Measurements from ENCODE around the gene UMODL1.
A peak's percentile ranks its signal among the peaks of the same experiment; 100 is the strongest.
"Not testable (repeated sequence)": the region's sequence is repeated elsewhere in the genome, so short reads cannot be mapped to it uniquely, and the experiment has no call there.

UMODL1 gene

DNA sequence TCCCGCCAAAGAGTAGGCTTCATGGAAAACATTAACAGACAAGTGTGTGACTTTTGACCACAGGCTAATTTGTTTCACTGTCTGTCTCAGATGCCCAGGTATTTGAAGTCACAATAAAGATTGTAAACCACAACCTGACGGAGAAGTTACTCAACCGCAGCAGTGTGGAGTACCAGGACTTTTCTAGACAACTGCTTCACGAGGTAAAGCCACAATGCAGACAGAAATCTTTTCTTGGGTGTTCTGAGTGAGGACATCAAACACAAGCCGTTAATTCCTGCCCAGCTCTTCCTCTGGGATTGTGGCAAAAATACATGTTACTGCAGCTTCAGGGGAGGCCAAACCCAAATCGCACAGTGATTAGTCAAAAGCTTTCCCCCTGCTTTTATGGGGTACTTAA lies 31.0 kb downstream of the UMODL1 start:
- DNase-seq, result no peak

DNA sequence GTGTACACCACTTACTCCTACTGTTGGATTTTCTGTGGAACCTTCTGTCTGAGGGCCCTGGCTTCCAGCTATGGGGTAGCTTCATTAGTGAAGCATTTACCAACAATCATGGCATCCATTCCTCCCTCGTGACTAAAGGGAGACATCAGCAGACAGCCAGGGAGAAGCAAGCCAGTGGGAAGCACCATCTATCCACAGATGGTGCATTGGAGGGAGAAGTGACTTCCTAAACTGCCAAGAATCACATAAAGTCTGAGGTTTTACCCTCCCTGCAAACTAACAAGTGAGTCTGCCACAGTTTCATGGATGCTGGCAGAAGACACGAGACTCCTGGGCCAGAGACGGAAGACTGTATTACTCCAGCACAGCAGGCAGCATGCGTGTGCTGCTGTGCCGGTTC lies 31.4 kb downstream of the UMODL1 start:
- DNase-seq, result no peak

DNA sequence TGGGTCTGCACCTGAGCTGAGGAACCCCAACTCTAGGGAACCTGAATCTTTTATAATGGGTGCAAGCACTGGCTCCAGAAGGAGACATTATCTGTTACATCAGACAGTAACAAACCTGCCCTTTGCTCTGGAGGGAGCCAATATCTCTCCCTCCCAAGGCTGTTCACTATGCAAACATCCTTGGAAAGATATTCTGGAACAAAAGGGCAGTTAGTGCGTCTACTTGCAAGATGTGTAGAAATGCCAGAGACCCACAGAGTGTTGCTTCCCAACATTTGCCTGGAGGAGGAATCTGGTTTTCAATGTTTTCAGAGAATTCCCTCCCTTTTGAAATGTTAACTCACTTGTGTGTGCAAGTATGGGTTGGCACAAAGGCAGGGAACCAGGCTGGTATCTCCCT lies 31.9 kb downstream of the UMODL1 start:
- no peak for DNase-seq

DNA sequence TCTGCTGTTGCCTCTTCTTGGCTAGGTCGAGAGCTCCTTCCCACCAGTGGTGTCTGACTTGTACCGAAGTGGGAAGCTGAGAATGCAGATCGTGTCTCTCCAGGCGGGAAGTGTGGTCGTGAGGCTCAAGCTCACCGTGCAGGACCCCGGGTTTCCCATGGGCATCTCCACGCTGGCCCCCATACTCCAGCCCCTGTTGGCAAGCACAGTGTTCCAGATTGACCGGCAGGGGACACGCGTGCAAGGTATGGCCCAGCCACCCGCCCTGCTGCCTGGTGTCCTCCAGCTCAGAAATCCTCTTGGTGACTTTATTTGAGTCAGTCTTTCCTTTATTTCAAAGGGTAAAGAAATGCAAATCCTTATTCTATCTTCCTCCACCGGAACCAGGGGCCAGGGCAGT lies 32.7 kb downstream of the UMODL1 start:
- DNase-seq, result no peak

DNA sequence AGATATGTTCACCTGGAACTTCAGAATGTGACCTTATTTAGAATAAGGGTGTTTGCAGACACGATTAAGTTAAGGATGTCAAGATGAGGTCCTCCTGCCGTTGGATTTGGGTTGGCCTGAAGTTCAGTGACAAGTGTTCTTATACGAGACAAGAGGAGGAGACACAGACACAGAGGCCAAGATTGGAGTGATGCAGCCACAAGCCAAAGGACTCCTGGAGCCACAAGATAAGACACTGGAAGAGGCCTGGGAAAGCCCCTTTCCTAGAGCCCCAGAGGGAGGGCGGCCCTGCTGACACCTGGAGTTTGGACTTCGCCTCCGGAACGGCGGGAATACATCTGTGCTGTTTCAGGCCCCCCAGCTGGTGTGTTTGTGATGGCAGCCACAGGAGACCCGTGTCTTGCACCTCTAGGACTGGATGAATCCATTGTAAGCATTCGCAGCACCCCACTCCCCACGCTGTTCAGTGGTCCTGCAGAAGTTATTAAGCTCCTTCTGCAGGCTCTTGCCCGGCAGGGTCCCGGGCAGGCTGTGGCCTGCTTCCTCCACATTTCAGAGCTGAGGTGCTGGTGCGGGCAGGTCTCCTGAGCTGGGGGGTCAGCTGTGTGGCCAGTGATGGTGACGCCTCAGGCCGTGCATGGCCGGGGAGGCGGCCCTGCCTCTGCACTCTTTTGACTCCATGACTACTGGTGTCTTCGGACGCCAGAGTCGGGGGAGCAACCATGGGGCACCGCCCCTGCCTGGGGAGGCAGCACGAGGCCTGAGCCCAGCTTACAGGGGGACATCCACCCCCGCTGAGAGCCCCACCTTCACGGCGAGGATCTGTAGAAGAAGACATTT lies 34.6 kb downstream of the UMODL1 start:
- no peak for DNase-seq

DNA sequence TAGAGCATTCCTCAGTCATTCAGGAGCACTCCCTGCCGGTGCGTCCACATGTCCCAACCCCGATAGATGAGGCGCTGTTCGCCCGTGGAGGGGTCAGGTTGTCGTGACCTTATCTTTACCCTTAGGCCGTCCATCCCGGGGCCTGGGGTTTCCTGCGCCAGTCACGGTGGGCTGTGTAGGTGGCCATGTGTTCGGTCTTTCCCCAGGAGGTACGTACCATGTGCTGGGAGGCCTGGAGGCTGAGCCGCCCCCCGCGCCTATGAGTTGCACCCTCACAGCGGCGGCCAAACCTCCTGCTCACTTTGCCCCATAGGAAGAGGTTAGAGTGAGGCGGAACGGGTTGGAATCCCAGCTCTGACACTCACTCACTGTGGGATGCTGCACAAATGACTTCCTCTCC lies 35.3 kb downstream of the UMODL1 start:
- DNase-seq, result no peak

DNA sequence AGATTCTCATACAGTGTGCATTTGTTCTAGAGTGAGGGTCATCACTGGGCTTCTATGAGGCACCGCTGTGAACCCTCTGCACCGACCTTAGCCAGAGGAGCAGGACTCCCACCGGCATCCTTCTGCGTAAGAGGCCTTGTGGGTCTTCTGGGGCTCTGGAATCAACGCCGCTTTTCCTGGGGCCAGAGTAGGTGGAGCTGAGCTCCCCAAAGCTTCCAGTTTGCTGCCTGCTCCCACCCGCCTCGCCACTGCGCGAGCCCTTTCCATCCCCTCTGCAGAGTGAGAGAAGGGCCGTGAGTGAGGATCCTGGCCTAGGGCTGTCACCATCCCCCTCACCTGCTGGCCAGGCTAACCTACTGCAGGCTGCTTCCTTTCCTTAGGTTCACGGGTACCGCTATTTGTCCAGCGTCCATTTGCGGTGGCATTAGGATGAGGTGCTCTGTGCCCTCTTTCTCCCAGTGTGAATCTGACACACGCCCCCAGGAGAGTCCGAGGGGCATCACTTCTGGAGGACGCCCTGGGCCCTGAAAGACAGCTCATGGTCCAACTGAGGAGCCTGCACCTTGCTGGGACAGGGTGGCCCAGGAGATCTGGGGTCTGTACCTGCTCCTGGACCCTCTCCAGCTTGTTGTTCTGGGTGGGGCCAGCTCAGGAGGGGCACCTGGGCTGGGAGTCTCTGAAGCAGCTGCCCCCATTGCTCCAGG lies 36.2 kb downstream of the UMODL1 start:
- DNase-seq, result no peak

DNA sequence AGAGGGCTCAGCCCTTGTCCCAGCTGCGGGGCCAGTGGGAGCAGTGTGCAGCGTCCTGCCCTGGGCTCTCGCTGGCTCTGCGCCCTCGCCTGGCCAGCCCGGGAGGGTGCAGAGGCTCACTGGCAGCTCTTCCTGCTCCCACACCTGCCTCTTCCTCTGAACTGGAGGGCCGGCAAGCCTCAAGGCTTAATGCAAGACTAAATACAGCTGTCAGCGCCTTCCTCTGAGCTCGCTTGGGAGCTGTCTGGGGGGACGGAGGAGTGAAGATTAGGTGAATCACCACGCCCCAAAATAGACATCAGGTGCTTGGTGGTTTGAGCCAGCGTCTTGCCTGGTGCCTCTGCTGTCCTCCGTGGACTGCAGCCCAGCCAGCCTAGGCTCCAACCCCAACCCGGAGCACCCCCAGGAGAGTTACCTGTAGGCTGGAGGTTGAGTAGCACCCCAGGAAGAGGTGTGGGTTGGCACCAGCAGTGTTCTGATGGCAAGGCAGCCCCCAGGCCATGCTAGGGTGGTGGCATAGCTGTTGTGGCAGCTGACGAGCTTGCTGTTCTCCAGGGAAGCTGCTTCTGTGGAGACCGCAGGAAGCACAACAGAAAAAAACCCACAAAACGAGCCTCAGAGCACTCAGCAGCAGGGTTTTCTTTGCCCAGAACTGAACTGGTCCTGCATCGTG lies 36.9 kb downstream of the UMODL1 start:
- peak; percentile 16 to 42 for DNase-seq

DNA sequence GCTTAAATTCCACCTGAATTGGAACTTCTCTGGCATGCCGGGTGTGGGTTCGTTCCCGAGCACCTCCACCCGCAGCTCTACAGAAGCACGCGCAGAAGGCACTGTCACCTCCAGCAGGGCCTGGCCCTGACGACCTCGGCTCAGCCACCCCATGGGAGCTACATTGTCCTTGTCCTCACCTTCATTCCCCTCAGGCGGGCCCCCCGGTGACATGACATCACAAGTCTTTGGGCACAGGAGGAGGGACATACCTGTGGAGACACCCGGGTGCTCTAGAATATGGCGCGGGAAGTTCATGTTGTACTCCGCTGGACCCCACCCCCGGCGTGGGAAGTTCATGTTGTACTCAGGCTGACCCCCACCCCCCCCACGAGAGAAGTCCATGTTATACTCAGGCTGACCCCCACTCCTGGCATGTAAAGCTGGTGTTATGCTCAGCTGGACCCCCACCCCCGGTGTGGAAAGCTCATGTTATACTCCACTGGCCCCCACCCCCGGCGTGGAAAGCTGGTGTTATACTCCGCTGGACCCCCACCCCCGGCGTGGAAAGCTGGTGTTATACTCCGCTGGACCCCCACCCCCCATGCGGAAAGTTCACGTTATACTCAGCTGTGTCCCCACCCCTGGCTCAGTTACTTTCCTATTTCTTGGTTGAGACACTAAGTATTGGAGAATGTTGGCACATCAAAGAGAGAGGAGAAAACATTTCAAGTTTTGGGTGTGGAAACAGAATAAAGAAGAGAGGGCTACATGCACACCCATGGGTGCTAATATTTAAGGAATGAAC lies 37.6 kb downstream of the UMODL1 start:
- no peak for DNase-seq

DNA sequence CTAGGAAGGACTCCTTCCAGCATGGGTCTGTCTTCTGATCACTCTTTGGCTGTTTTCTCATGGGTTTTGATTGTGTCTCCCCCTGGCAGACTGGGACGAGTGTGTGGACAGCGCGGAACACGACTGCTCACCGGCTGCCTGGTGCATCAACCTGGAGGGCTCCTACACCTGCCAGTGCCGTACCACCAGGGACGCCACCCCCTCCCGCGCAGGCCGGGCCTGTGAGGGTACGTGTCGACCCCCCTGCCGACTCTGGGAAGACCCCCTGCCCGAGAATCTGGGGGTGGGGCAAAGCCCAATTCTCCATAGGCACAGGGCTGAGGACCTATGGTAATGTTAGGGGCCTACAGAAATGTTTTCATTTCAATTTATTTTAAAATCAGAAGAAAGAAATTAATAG lies 38.4 kb downstream of the UMODL1 start:
- no peak for DNase-seq

DNA sequence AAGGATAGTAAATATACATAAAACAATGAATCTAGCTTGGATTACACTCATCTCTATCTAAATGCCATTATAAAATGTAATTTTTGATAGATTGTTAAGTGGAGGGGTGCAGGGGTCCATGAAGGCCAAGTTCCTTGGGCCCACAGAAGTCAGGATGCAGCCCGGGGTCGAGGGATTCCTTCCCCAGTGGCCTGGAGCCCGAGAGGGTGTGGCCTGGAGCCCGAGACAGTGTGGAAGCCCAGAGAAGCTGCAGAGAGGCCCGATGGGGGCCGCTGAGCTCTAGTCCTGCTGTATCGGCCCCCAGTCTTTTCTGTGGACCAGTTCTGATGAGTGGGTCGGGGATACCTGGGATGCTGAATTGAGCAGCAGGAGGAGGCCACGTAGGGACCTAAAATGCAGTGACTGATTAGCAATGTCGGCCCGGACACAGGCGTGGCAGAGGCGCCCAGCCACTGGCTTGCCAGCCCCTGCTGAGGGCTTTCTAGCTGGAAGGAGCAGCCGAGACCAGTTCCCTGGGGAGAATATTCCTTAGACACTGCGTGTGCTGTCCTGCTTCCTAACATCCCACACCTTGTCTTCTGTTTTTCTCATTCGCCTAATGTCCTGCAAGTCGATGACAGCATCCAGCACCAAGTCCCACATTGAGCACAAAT lies 38.9 kb downstream of the UMODL1 start:
- DNase-seq, result no peak

DNA sequence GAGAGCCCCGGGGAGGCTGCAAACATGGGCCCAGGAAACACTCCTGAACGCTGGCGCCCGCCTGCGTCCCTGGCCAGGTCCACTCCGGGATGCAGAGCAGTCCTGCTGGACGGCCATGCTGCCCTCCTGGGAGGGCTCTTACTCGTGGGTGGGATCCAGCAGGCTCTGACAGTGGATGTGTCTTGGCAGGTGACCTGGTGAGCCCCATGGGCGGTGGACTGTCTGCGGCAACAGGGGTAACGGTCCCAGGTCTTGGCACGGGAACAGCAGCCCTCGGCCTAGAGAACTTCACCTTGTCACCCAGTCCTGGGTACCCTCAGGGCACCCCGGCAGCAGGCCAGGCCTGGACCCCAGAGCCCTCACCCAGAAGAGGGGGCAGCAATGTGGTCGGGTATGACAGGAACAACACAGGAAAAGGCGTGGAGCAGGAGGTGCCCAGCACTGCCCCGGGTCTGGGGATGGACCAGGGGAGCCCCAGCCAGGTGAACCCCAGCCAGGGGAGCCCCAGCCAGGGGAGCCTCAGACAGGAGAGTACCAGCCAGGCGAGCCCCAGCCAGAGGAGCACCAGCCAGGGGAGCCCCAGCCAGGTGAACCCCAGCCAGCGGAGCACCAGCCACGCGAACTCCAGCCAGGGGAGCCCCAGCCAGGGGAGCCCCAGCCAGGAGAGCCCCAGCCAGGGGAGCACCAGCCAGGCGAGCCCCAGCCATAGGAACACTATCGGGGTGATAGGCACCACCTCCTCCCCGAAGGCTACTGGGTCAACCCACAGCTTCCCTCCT lies 39.8 kb downstream of the UMODL1 start:
- DNase-seq, result no peak

DNA sequence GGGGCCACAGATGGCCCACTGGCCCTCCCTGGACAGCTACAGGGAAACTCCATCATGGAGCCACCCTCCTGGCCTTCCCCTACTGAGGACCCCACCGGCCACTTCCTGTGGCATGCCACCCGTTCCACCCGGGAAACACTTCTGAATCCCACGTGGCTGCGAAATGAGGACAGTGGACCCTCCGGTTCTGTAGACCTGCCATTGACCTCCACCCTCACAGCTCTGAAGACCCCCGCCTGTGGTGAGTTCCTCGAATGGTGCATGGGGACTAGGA lies 40.3 kb downstream of the UMODL1 start:
- no peak for DNase-seq

DNA sequence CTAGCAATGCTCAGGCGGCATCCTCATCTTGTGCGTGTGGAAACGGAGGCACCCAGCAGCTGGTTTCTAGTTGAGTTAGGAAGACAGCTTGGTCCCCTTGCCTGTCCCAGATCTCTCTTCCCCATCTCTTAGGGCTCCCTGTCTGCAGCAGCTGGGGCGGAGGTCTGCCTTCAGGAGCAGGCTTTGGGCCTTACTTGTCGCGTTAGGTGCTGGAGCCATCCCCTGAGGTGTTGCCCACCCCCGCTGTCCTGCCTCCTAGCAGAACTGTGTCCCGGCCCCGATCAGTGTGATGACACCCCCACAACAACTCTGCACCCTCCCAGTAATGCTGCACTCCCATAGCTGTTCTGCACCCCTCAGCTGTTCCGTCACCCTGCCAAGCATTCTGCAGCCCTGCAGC lies 40.7 kb downstream of the UMODL1 start:
- DNase-seq, result no peak

DNA sequence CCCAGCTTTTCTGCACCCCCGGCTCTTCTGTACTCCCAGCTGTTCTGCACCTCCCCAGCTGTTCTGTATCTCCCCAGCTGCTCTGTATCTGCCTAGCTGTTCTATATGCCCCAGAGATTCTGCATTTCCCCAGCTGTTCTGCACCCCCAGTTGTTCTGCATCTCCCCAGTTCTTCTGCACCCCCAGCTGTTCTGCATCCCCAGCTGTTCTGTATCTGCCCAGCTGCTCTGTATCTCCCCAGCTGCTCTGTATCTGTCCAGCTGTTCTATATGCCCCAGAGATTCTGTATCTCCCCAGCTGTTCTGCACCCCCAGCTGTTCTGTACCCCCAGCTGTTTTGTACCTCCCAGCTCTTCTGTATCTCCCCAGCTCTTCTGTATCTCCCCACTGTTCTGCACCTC lies 41.1 kb downstream of the UMODL1 start:
- DNase-seq, result no peak

DNA sequence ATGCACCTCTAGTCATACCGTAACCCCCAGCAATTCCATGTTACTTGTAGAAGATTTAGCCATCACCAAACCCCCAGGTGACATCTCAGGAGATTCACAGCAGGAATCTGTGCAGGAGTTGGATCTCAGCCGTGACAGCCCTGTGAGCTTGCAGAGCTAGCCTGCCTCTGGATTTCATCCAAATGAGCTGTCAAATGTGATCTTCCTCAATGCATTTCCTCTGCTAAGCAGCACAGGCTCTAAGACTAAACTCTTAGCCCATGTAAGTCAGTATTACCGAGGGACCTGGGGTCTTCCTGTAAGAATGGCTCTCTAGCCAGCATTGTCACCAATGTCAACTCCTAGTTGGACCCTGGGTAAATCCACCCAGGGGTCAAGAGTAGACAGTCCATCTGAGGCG lies 41.7 kb downstream of the UMODL1 start:
- DNase-seq, result no peak

DNA sequence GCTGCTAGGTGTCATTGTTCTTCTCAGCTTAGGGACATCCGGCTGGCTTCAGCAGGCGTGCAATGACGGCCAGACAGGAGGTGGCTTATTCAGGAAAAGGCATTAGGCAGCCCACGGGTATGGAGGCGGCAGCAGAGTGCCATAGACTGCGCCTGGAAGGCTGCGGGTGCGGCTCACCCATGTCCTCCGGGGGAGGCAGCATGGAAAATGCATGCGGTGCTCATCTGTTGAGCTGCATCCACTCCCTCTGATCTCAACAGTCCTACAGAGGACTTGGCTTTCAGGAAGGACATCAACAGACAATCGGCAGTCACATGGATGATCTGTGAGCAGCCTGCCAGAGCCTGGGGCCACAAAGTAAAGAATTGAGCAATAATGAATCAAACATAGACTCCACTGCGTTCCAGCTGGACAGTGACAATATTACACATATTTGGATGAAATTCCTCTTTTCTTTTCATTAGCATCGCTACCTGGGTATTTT lies 42.9 kb downstream of the UMODL1 start:
- DNase-seq, result no peak

DNA sequence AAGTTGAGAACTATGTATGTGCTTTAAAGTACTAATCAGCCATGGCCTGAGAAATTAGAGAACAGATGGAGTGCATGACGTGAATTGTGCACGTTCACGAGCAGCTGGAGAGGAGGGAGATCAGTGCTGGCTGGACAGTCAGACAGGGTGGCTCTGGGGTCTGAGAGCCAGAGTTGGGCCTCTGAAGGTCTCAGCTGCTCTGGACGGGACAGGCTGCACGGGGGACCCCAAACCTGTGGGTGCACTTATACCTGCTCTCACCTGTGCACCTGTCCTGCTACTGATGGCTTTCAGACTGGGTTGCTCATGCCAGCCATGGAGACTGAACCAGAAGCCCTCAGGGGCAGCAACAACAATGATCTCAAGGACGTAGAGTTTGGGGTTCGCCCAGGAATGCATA lies 43.5 kb downstream of the UMODL1 start:
- DNase-seq, result no peak

DNA sequence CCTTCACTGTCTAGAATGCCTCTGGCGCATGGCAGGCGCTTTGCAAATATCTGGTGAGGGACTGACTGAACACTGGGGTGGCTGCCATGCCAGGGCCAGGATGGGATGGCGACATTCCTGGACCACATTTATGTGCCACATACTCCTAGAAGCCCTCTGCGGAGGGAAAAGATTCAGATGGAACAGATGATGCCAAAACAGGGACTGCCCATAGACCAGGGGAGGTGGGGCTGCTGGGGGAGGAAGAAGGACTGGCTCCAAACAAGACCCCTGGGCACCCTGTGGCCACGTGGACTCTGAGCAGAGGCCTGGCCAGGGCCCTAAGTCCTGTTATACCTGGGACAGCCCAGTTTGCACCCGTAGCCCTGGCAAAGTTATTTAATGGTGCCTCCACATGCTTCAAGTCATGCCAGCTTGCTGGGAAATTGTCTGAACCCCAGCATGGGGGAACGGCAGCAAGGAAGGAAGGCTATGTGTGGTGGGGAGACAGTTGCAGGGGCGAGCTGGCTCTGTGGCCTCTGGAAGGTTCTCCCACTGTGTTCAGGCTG lies 44.1 kb downstream of the UMODL1 start:
- no peak for DNase-seq

DNA sequence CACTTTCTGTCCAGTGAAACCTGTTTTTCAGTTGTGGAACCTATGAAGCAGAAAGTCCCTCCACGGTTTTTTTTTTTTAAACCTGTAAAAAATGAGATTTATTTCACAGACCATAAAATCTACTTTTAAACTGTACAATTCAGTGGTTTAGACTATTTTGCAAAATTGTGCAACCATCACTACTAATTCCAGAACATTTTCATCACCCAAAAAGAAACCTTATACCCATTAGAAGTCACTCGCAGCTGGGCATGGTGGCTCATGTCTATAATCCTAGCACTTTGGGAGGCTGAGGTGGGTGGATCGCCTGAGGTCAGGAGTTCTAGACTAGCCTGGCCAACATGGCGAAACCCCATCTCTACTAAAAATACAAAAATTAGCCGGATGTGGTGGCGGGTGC lies 45.4 kb downstream of the UMODL1 start:
- DNase-seq, result not testable (repeated sequence)

DNA sequence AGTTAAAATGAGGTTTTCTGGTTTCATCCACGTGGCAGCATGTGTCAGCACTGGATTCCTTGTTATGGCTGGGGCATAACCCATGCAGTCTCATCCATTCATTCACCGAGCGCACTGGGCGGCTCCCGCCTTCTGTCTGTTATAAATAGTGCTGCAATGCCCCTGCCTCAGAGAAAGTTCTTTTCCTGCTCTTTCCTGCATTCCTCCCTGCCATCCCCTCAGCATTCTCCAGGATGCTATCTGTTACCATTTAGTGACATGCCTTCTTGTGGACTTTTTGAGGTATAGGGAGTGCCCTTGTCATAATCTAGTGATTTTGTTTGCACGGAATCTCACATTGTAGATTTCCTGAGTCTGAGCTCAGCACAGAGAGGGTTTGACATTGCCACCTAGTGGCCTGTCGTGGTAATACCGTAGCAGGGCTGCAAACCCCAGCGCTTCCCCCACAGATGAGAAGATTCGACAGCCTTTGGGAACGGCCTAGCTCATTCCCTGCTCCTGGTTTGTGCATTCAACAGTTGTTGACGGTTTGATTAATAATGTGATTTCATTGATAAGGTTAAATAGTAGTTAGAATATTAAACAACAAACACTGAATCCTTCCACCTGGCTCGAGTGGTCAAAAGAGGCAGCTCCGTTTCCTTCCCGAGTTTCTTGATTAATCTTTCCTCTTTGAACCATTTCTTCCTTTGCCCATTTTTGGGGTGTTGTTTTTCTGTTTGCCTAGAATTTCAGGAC lies 46.3 kb downstream of the UMODL1 start:
- peak in 1 of 2 experiments; percentile 33 for DNase-seq
